GM12874 (cell line): Measurements from ENCODE around the gene SBNO1.

Experiments used
- CTCF ChIP-seq: IDR thresholded peaks from 2 replicates; pipeline ENCODE4 v1.5.1; 2011; ENCODE audit warnings: low read depth, mild to moderate bottlenecking, control low read depth, low read length, moderate library complexity; ENCODE audit not compliant: insufficient read depth

Gene SBNO1

GRCh38 chr12:123261196-123261595 lies 103.5 kb downstream of the SBNO1 start:
- TF ChIP-seq CTCF = no peak

- no peak for TF ChIP-seq CTCF
These were observed 104.6 kb downstream of the SBNO1 start for GRCh38 chr12:123260081-123260480.

GRCh38 chr12:123258593-123258992 lies 106.1 kb downstream of the SBNO1 start:
- no peak for TF ChIP-seq CTCF

- no peak for TF ChIP-seq CTCF
These were observed 109.7 kb downstream of the SBNO1 start for GRCh38 chr12:123254853-123255446.

- no peak for TF ChIP-seq CTCF
These were observed 110.8 kb downstream of the SBNO1 start for GRCh38 chr12:123253641-123254459.

- no peak for TF ChIP-seq CTCF
These were observed 113.1 kb downstream of the SBNO1 start for GRCh38 chr12:123251403-123252076.
